Measurements from ENCODE around the gene BHLHE41. TPM values are rescaled to one million over a fixed set of nuclear protein-coding genes. Genes with fewer than 3 reads are reported as not detected.
A peak's percentile ranks its signal among the peaks of the same experiment; 100 is the strongest.

The BHLHE41 gene
- total RNA-seq (0.51 and 2.3 TPM in 2 replicates), polyA plus RNA-seq (2.4 and 7.4 TPM in 2 replicates), polyA minus RNA-seq (ENCODE audit: low replicate concordance) (1.1 and 15.1 TPM in 2 replicates)
- polyA plus RNA-seq (2012), result 2.9 and 5.8 TPM in 2 replicates

- H3K4me3 ChIP-seq (replicated peaks in 1 of 4; ENCODE audit: control extremely low read depth in 1 of 4, insufficient read depth in 1 of 4, low read depth in 3 of 4, low read length in 4 of 4), result peak within 1 kb of the TSS; percentile 74 to 89 (median 80)
- H3K9ac ChIP-seq (ENCODE audit: insufficient read depth, low read length), result peak within 1 kb of the TSS; percentile 72
- peak; percentile 39 to 82 for DNase-seq (ENCODE audit: low read depth in 2 of 2)
- H3K36me3 ChIP-seq (ENCODE audit: control insufficient read depth, insufficient read depth, low read length), result no peaks in the 10 kb centered on the region
- H3K4me1 ChIP-seq (ENCODE audit: control insufficient read depth, extremely low read depth, insufficient read depth, low read length), result peaks cover 3% of the 10 kb centered on the region
- no peaks in the 10 kb centered on the region for H3K9me3 ChIP-seq (ENCODE audit: control insufficient read depth, insufficient read depth, low read depth, low read length)
- H3K4me2 ChIP-seq (ENCODE audit: extremely low read depth, insufficient read depth, low read length), result peak within 1 kb of the TSS; percentile 96
- H4K20me1 ChIP-seq (ENCODE audit: control insufficient read depth, extremely low read depth, insufficient read depth, low read length), result no peaks in the 10 kb centered on the region
- H2AFZ ChIP-seq (ENCODE audit: low read length), result peak within 1 kb of the TSS; percentile 95
- H3K27me3 ChIP-seq (ENCODE audit: control insufficient read depth, insufficient read depth, low read length), result no peaks in the 10 kb centered on the region
- no peak for TF ChIP-seq CTCF (conservative IDR thresholded peaks at IDR 0.05 in 1 of 2, IDR thresholded peaks at IDR 0.05 in 1 of 2; ENCODE audit: low read depth in 1 of 2, low read length in 2 of 2)
- no peak for TF ChIP-seq EZH2 (IDR thresholded peaks at IDR 0.05; ENCODE audit: low read length, missing control alignments)
- H3K27ac ChIP-seq (ENCODE audit: insufficient read depth, low read length), result peak within 1 kb of the TSS; percentile 84
- no peaks in the 10 kb centered on the region for H3K79me2 ChIP-seq (ENCODE audit: control insufficient read depth, insufficient read depth, low read length)
Measured at GRCh38 chr12:26124446-26125399, at the start of gene BHLHE41. Gene BHLHE41 (minus strand): TSS chr12:26125037. CDS start chr12:26124779, 258 bp downstream.

- no peaks in the 10 kb centered on the region for H3K4me1 ChIP-seq (ENCODE audit: control insufficient read depth, extremely low read depth, insufficient read depth, low read length)
- H3K9me3 ChIP-seq (ENCODE audit: control insufficient read depth, insufficient read depth, low read depth, low read length), result no peaks in the 10 kb centered on the region
- H3K79me2 ChIP-seq (ENCODE audit: control insufficient read depth, insufficient read depth, low read length), result no peaks in the 10 kb centered on the region
- DNase-seq (ENCODE audit: low read depth in 2 of 2), result no peak
- H3K9ac ChIP-seq (ENCODE audit: insufficient read depth, low read length), result no peak overlapping the region
- no peaks in the 10 kb centered on the region for H4K20me1 ChIP-seq (ENCODE audit: control insufficient read depth, extremely low read depth, insufficient read depth, low read length)
- no peaks in the 10 kb centered on the region for H3K27me3 ChIP-seq (ENCODE audit: control insufficient read depth, insufficient read depth, low read length)
- no peak overlapping the region for H2AFZ ChIP-seq (ENCODE audit: low read length)
- no peak for TF ChIP-seq EZH2 (IDR thresholded peaks at IDR 0.05; ENCODE audit: low read length, missing control alignments)
- TF ChIP-seq CTCF (conservative IDR thresholded peaks at IDR 0.05 in 1 of 2, IDR thresholded peaks at IDR 0.05 in 1 of 2; ENCODE audit: low read depth in 1 of 2, low read length in 2 of 2), result no peak
- no peak overlapping the region for H3K4me3 ChIP-seq (replicated peaks in 1 of 4; ENCODE audit: control extremely low read depth in 1 of 4, insufficient read depth in 1 of 4, low read depth in 3 of 4, low read length in 4 of 4)
- H3K27ac ChIP-seq (ENCODE audit: insufficient read depth, low read length), result no peak overlapping the region
- no peak overlapping the region for H3K4me2 ChIP-seq (ENCODE audit: extremely low read depth, insufficient read depth, low read length)
- no peaks in the 10 kb centered on the region for H3K36me3 ChIP-seq (ENCODE audit: control insufficient read depth, insufficient read depth, low read length)
Measured at GRCh38 chr12:26172946-26173552, 48.2 kb upstream of the BHLHE41 start.

- TF ChIP-seq CTCF (conservative IDR thresholded peaks at IDR 0.05 in 1 of 2, IDR thresholded peaks at IDR 0.05 in 1 of 2; ENCODE audit: low read depth in 1 of 2, low read length in 2 of 2), result no peak
- TF ChIP-seq EZH2 (IDR thresholded peaks at IDR 0.05; ENCODE audit: low read length, missing control alignments), result no peak
- Histone ChIP-seq H3K27ac (ENCODE audit: insufficient read depth, low read length) (no peak overlapping the region), H4K20me1 (ENCODE audit: control insufficient read depth, extremely low read depth, insufficient read depth, low read length) (no peaks in the 10 kb centered on the region), H3K4me1 (ENCODE audit: control insufficient read depth, extremely low read depth, insufficient read depth, low read length) (no peaks in the 10 kb centered on the region), H3K4me2 (ENCODE audit: extremely low read depth, insufficient read depth, low read length) (no peak overlapping the region), H3K9ac (ENCODE audit: insufficient read depth, low read length) (no peak overlapping the region), H3K79me2 (ENCODE audit: control insufficient read depth, insufficient read depth, low read length) (no peaks in the 10 kb centered on the region), H2AFZ (ENCODE audit: low read length) (no peak overlapping the region), H3K36me3 (ENCODE audit: control insufficient read depth, insufficient read depth, low read length) (no peaks in the 10 kb centered on the region), H3K27me3 (ENCODE audit: control insufficient read depth, insufficient read depth, low read length) (no peaks in the 10 kb centered on the region), H3K4me3 (replicated peaks in 1 of 4; ENCODE audit: control extremely low read depth in 1 of 4, insufficient read depth in 1 of 4, low read depth in 3 of 4, low read length in 4 of 4) (no peak overlapping the region), H3K9me3 (ENCODE audit: control insufficient read depth, insufficient read depth, low read depth, low read length) (no peaks in the 10 kb centered on the region)
- no peak for DNase-seq (ENCODE audit: low read depth in 2 of 2)
Measured at GRCh38 chr12:26172539-26172938, 47.7 kb upstream of the BHLHE41 start.

Data from fibroblast of lung (primary cell).